HEK293 (cell line): ENCODE results near the gene HNRNPUL1.

Source experiments
- BCL11B ChIP-seq: fragments of 450-650 bp; formaldehyde crosslinking; IDR thresholded peaks from 2 replicates; pipeline ENCODE4 v1.5.1; 2016; ENCODE audit warnings: low read depth, missing biosample characterization, missing genetic modification characterization
- GLI2 ChIP-seq: fragments of 450-650 bp; formaldehyde crosslinking; IDR thresholded peaks from 2 replicates; pipeline ENCODE4; 2017; ENCODE audit warnings: missing biosample characterization, missing genetic modification characterization, low read depth, borderline replicate concordance
- KLF1 ChIP-seq: fragments of 450-650 bp; formaldehyde crosslinking; IDR thresholded peaks from 2 replicates; pipeline ENCODE4 v1.5.1; 2016; ENCODE audit warnings: missing biosample characterization, missing genetic modification characterization
- KLF17 ChIP-seq: fragments of 450-650 bp; formaldehyde crosslinking; IDR thresholded peaks from 2 replicates; pipeline ENCODE4 v1.5.1; 2016; ENCODE audit warnings: missing biosample characterization, missing genetic modification characterization
- MEIS1 ChIP-seq: sonication (generic); formaldehyde crosslinking; IDR thresholded peaks from 2 replicates; pipeline ENCODE4 v1.8.1; 2022; ENCODE audit warnings: missing genetic modification reagents, mild to moderate bottlenecking, borderline replicate concordance
- RBAK ChIP-seq: fragments of 450-650 bp; formaldehyde crosslinking; IDR thresholded peaks from 2 replicates; pipeline ENCODE4 v1.5.1; 2016; ENCODE audit warnings: missing biosample characterization, missing genetic modification characterization
- SCRT1 ChIP-seq: fragments of 450-650 bp; formaldehyde crosslinking; IDR thresholded peaks from 2 replicates; pipeline ENCODE4 v1.5.1; 2016; ENCODE audit warnings: missing biosample characterization, missing genetic modification characterization, borderline replicate concordance
- ZBTB21 ChIP-seq: fragments of 450-650 bp; formaldehyde crosslinking; IDR thresholded peaks from 2 replicates; pipeline ENCODE4 v1.5.1; 2017; ENCODE audit warnings: missing biosample characterization, missing genetic modification characterization
- ZBTB26 ChIP-seq: fragments of 450-650 bp; formaldehyde crosslinking; optimal IDR thresholded peaks from 2 replicates; pipeline ENCODE3; 2016; ENCODE audit warnings: missing biosample characterization, mild to moderate bottlenecking, missing genetic modification characterization
- ZBTB44 ChIP-seq: fragments of 450-650 bp; IDR thresholded peaks from 2 replicates; pipeline ENCODE4 v1.5.1; 2018; ENCODE audit warnings: missing biosample characterization, mild to moderate bottlenecking, missing genetic modification characterization
- ZBTB48 ChIP-seq: fragments of 450-650 bp; formaldehyde crosslinking; IDR thresholded peaks from 2 replicates; pipeline ENCODE4 v1.5.1; 2016; ENCODE audit warnings: missing biosample characterization, missing genetic modification characterization
- ZBTB6 ChIP-seq: fragments of 450-650 bp; formaldehyde crosslinking; IDR thresholded peaks from 2 replicates; pipeline ENCODE4 v1.5.1; 2017; ENCODE audit warnings: missing biosample characterization, missing genetic modification characterization
- ZFP41 ChIP-seq: fragments of 450-650 bp; formaldehyde crosslinking; IDR thresholded peaks from 2 replicates; pipeline ENCODE4 v1.5.1; 2016; ENCODE audit warnings: missing biosample characterization, missing genetic modification characterization, borderline replicate concordance
- ZNF133 ChIP-seq: fragments of 450-650 bp; formaldehyde crosslinking; IDR thresholded peaks from 2 replicates; pipeline ENCODE4 v1.5.1; 2016; ENCODE audit warnings: missing biosample characterization, missing genetic modification characterization
- ZNF16 ChIP-seq: fragments of 450-650 bp; formaldehyde crosslinking; IDR thresholded peaks from 2 replicates; pipeline ENCODE4 v1.5.1; 2016; ENCODE audit warnings: low read depth, missing biosample characterization, missing genetic modification characterization
- ZNF266 ChIP-seq: fragments of 450-650 bp; formaldehyde crosslinking; IDR thresholded peaks from 2 replicates; pipeline ENCODE4 v1.5.1; 2016; ENCODE audit warnings: missing biosample characterization, missing genetic modification characterization, low read depth
- ZNF280C ChIP-seq: fragments of 450-650 bp; formaldehyde crosslinking; IDR thresholded peaks from 2 replicates; pipeline ENCODE4 v1.5.1; 2016; ENCODE audit warnings: missing biosample characterization, missing genetic modification characterization
- ZNF335 ChIP-seq: fragments of 450-650 bp; formaldehyde crosslinking; conservative IDR thresholded peaks from 2 replicates; pipeline ENCODE4 v1.5.1; 2016; ENCODE audit warnings: missing biosample characterization, missing genetic modification characterization
- ZNF362 ChIP-seq: fragments of 450-650 bp; formaldehyde crosslinking; IDR thresholded peaks from 2 replicates; pipeline ENCODE4 v1.5.1; 2016; ENCODE audit warnings: missing biosample characterization, missing genetic modification characterization
- ZNF488 ChIP-seq: fragments of 450-650 bp; formaldehyde crosslinking; IDR thresholded peaks from 2 replicates; pipeline ENCODE4 v1.5.1; 2016; ENCODE audit warnings: missing biosample characterization, missing genetic modification characterization
- ZNF514 ChIP-seq: fragments of 450-650 bp; formaldehyde crosslinking; IDR thresholded peaks from 2 replicates; pipeline ENCODE4 v1.5.1; 2016; ENCODE audit warnings: missing biosample characterization, missing genetic modification characterization
- ZNF518A ChIP-seq: fragments of 450-650 bp; formaldehyde crosslinking; conservative IDR thresholded peaks from 2 replicates; pipeline ENCODE4 v1.5.1; 2016; ENCODE audit warnings: low read depth, missing biosample characterization, missing genetic modification characterization
- ZNF664 ChIP-seq: fragments of 450-650 bp; formaldehyde crosslinking; IDR thresholded peaks from 2 replicates; pipeline ENCODE4 v1.5.1; 2016; ENCODE audit warnings: missing biosample characterization, missing genetic modification characterization
- ZNF768 ChIP-seq: fragments of 450-650 bp; formaldehyde crosslinking; IDR thresholded peaks from 2 replicates; pipeline ENCODE4 v1.5.1; 2018; ENCODE audit warnings: missing biosample characterization, mild to moderate bottlenecking, missing genetic modification characterization

HNRNPUL1 gene

GRCh38 chr19:41263042-41263849, 926 bp upstream of the HNRNPUL1 start (continued):
- TF ChIP-seq ZNF16 (tag by site-specific recombination) (no peak; the same call in 1 of the 2 replicates), ZNF768 (no peak), ZNF518A (tag by site-specific recombination) (no peak; the same call in 1 of the 2 replicates), ZNF362 (tag by site-specific recombination) (peak; percentile 100), ZBTB21 (tag by site-specific recombination) (peak; percentile 37; the same call in 1 of the 2 replicates), SCRT1 (peak; percentile 91), ZNF335 (tag by site-specific recombination) (peak; percentile 44), ZBTB6 (peak; percentile 52; the same call in 1 of the 2 replicates), BCL11B (no peak), RBAK (tag by site-specific recombination) (no peak), ZNF664 (tag by site-specific recombination) (no peak), ZNF280C (tag by site-specific recombination) (no peak), KLF17 (peak; percentile 55; the same call in 1 of the 2 replicates), ZBTB48 (no peak), KLF1 (tag by site-specific recombination) (no peak), GLI2 (tag by site-specific recombination) (no peak), ZNF266 (tag by site-specific recombination) (no peak), ZNF488 (tag by site-specific recombination) (no peak), MEIS1 (CRISPR knock-in tag) (no peak), ZFP41 (no peak), ZNF133 (tag by site-specific recombination) (no peak), ZBTB26 (tag by site-specific recombination) (no peak), ZNF514 (no peak), ZBTB44 (peak; percentile 20; the same call in 1 of the 2 replicates)
